DOHH2 (cell line): Measurements from ENCODE around the gene YBX2.

Experiments
- EZH2phosphoT487 ChIP-seq: fragments of 200-600 bp; sonication (generic); IDR thresholded peaks from 2 replicates; pipeline ENCODE4 v1.6.1; 2017; ENCODE audit warnings: borderline replicate concordance, mild to moderate bottlenecking, antibody characterized with exemption, low read length, moderate library complexity, mixed read lengths
- TF ChIP-seq, protein P1 (sequence below): fragments of 200-600 bp; sonication (generic); IDR thresholded peaks from one replicate; pipeline ENCODE4 v1.5.1; 2014; ENCODE audit warnings: antibody characterized with exemption, mild to moderate bottlenecking, low read depth, low read length; ENCODE audit not compliant: poor library complexity, severe bottlenecking

GRCh38 chr17:7330638-7331015, 36.2 kb upstream of the YBX2 start:
- TF ChIP-seq, protein P1, sequence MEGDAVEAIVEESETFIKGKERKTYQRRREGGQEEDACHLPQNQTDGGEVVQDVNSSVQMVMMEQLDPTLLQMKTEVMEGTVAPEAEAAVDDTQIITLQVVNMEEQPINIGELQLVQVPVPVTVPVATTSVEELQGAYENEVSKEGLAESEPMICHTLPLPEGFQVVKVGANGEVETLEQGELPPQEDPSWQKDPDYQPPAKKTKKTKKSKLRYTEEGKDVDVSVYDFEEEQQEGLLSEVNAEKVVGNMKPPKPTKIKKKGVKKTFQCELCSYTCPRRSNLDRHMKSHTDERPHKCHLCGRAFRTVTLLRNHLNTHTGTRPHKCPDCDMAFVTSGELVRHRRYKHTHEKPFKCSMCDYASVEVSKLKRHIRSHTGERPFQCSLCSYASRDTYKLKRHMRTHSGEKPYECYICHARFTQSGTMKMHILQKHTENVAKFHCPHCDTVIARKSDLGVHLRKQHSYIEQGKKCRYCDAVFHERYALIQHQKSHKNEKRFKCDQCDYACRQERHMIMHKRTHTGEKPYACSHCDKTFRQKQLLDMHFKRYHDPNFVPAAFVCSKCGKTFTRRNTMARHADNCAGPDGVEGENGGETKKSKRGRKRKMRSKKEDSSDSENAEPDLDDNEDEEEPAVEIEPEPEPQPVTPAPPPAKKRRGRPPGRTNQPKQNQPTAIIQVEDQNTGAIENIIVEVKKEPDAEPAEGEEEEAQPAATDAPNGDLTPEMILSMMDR, result no peak
- TF ChIP-seq EZH2phosphoT487, result no peak
